ENCODE data around the gene DHX9. TPM values are rescaled to one million over a fixed set of nuclear protein-coding genes. Genes with fewer than 3 reads are reported as not detected.

DHX9 gene
- total RNA-seq, 4 donors from 2014 or later: 79.5 to 104 (median 91.8) TPM

DNA sequence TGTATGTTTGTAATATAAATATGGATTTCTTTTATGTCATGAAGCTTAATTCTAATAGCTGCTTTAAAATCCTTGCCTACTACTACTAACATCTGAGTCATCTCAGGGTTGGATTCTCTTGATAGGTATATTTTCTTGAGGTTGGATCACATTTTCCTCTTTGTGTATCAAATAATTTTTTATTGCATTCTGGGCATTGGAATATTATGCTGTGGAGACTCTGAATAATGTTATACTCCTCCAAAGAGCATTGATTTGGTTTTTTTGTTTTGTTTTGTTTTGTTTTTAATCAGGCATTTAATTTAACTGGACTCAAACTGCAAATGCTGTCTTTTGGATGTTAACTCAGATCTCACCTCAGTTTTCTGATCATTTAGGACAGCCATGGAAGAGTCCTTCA, 8.0 kb downstream of the DHX9 start:
- H3K36me3 ChIP-seq: peaks cover 0 to 80% of the 10 kb centered on the region in 2 donors

DNA sequence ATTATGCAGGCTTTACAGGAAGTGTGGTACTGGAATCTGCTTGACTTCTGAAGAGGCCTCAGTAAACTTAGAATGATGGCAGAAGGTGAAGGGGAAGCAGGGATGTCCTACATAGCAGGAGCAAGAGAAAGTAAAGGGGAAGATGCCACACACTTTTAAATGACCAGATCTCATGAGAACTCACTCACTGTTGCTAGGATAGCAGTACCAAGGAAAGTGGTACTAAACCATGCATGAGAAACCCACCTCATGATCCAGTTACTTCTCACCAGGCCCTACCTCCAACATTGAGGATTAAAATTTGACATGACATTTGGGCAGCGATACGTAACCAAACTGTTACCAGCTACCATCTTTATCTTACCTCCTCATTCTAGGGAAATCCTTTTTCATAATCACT, 9.6 kb downstream of the DHX9 start:
- peaks cover 7 to 92% of the 10 kb centered on the region in 2 donors for H3K36me3 ChIP-seq

More for the DNA sequence above, 8.0 kb downstream of the DHX9 start:
- peaks cover 0 to 69% (median 0%) of the 10 kb centered on the region in 3 donors for H3K4me1 ChIP-seq
- ATAC-seq: no peak
- no peak for TF ChIP-seq POLR2AphosphoS5 (IDR thresholded peaks at IDR 0.05)
- no peak for TF ChIP-seq EP300 (IDR thresholded peaks at IDR 0.05)
- TF ChIP-seq, protein P1, sequence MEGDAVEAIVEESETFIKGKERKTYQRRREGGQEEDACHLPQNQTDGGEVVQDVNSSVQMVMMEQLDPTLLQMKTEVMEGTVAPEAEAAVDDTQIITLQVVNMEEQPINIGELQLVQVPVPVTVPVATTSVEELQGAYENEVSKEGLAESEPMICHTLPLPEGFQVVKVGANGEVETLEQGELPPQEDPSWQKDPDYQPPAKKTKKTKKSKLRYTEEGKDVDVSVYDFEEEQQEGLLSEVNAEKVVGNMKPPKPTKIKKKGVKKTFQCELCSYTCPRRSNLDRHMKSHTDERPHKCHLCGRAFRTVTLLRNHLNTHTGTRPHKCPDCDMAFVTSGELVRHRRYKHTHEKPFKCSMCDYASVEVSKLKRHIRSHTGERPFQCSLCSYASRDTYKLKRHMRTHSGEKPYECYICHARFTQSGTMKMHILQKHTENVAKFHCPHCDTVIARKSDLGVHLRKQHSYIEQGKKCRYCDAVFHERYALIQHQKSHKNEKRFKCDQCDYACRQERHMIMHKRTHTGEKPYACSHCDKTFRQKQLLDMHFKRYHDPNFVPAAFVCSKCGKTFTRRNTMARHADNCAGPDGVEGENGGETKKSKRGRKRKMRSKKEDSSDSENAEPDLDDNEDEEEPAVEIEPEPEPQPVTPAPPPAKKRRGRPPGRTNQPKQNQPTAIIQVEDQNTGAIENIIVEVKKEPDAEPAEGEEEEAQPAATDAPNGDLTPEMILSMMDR (IDR thresholded peaks at IDR 0.05): no peak
- no peak for TF ChIP-seq POLR2A (IDR thresholded peaks at IDR 0.05)
- H3K27ac ChIP-seq: no peak overlapping the region
- H3K9me3 ChIP-seq: no peaks in the 10 kb centered on the region
- H3K4me3 ChIP-seq: no peak overlapping the region
- H3K27me3 ChIP-seq: no peaks in the 10 kb centered on the region

GRCh38 chr1:182850319-182850718, 11.2 kb downstream of the DHX9 start:
- no peaks in the 10 kb centered on the region for H3K27me3 ChIP-seq
- H3K36me3 ChIP-seq: peaks cover 12 to 92% of the 10 kb centered on the region in 2 donors
- H3K4me1 ChIP-seq: peaks cover 0 to 41% (median under 1%) of the 10 kb centered on the region in 3 donors
- H3K4me3 ChIP-seq: no peak overlapping the region
- TF ChIP-seq POLR2A (IDR thresholded peaks at IDR 0.05) (no peak), POLR2AphosphoS5 (IDR thresholded peaks at IDR 0.05) (no peak), EP300 (IDR thresholded peaks at IDR 0.05) (no peak)
- TF ChIP-seq, protein P1 (IDR thresholded peaks at IDR 0.05): no peak
- H3K9me3 ChIP-seq: no peaks in the 10 kb centered on the region
- no peak for ATAC-seq
- H3K27ac ChIP-seq: no peak overlapping the region
- WGBS, 2 donors (ENCODE audit: low coverage in 1 of 2): 92 to 97% methylated on average over 2 to 4 of the region's 4 CpGs

More for the DNA sequence above, 9.6 kb downstream of the DHX9 start:
- no peaks in the 10 kb centered on the region for H3K27me3 ChIP-seq
- H3K4me1 ChIP-seq: peaks cover 0 to 53% (median 0%) of the 10 kb centered on the region in 3 donors
- ATAC-seq: no peak
- TF ChIP-seq POLR2AphosphoS5 (IDR thresholded peaks at IDR 0.05) (no peak), EP300 (IDR thresholded peaks at IDR 0.05) (no peak), POLR2A (IDR thresholded peaks at IDR 0.05) (no peak)
- TF ChIP-seq, protein P1 (IDR thresholded peaks at IDR 0.05): no peak
- H3K27ac ChIP-seq: no peak overlapping the region
- no peaks in the 10 kb centered on the region for H3K9me3 ChIP-seq
- no peak overlapping the region for H3K4me3 ChIP-seq
- 89 to 100% methylated on average over 2 of the region's 2 CpGs for WGBS, 2 donors (ENCODE audit: low coverage in 1 of 2)

DNA sequence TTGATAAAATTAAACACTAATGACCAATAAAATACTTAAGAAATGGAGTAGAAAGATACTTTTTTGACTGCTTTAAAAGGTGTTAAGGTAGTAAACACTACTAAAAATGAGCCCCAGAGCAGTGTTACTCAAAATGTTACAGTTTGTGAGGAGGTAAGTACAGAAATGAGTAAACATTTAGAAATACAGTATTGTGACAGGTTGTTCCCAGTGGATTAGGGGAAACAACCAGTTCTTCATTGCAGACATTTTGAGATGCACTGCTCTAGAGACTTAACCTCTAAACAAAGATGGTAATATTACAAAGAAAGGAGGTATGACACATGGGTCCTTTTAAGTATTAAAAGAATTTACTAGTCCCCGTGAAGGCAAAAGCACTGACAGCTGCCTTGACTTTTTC, 12.7 kb downstream of the DHX9 start:
- no peak overlapping the region for H3K27ac ChIP-seq
- peaks cover 12 to 94% of the 10 kb centered on the region in 2 donors for H3K36me3 ChIP-seq
- TF ChIP-seq POLR2A (IDR thresholded peaks at IDR 0.05) (no peak), POLR2AphosphoS5 (IDR thresholded peaks at IDR 0.05) (no peak), EP300 (IDR thresholded peaks at IDR 0.05) (no peak)
- TF ChIP-seq, protein P1 (IDR thresholded peaks at IDR 0.05): no peak
- ATAC-seq: no peak
- H3K4me3 ChIP-seq: no peak overlapping the region
- H3K9me3 ChIP-seq: no peaks in the 10 kb centered on the region
- no peaks in the 10 kb centered on the region for H3K27me3 ChIP-seq
- peaks cover 0 to 48% (median 4%) of the 10 kb centered on the region in 3 donors for H3K4me1 ChIP-seq
- WGBS, 2 donors (ENCODE audit: low coverage in 1 of 2): 67 to 100% methylated on average over 1 of the region's 1 CpG

GRCh38 chr1:182855911-182856310, 16.8 kb downstream of the DHX9 start:
- H3K9me3 ChIP-seq: no peaks in the 10 kb centered on the region
- peaks cover 36 to 99% of the 10 kb centered on the region in 2 donors for H3K36me3 ChIP-seq
- H3K4me1 ChIP-seq: peaks cover 0 to 23% (median 4%) of the 10 kb centered on the region in 3 donors
- ATAC-seq: no peak
- no peak overlapping the region for H3K4me3 ChIP-seq
- peak overlapping the region in 3 of 4 donors; percentile 22 to 29 (median 26) for H3K27ac ChIP-seq
- TF ChIP-seq, protein P1 (IDR thresholded peaks at IDR 0.05): no peak
- TF ChIP-seq POLR2A (IDR thresholded peaks at IDR 0.05): no peak
- 37 to 41% methylated on average over 4 of the region's 4 CpGs for WGBS, 2 donors (ENCODE audit: low coverage in 1 of 2)
- H3K27me3 ChIP-seq: no peaks in the 10 kb centered on the region
